HG03039 (cell line): ENCODE measurements around the gene CPE.
"Not testable (repeated sequence)": the region's sequence is repeated elsewhere in the genome, so short reads cannot be mapped to it uniquely, and the experiment has no call there.

ENCODE experiments used
- ATAC-seq: cut with Tn5 transposase; IDR thresholded peaks from one replicate; pipeline ENCODE4 v1.9.1; 2021; ENCODE audit warnings: mild to moderate bottlenecking, moderate library complexity; ENCODE audit not compliant: unreplicated experiment

CPE gene

GRCh38 chr4:165403048-165403447 is 24.2 kb downstream of the CPE start:
- no peak for ATAC-seq

- no peak for ATAC-seq
These were observed 24.8 kb downstream of the CPE start for GRCh38 chr4:165403637-165404036.

DNA sequence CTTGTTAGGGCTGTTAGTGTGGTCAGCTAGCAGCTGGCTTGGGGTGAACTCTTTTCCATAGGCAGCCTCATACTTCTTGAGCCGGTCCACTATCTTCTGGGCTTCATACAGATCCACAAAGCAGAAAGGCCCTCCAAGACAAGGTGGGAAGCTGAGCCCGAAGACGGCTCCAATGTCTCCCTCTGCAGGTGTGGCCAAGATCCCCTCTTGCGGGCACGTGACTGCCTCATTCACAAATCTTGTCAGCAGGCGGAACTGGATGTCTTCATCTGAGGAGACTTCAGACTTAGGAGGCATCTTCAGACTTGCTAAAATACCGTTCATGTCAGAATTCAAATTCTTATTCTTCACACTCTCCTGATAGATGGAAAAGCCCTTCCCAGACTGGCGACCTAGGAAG is 25.3 kb downstream of the CPE start:
- no peak for ATAC-seq

GRCh38 chr4:165404696-165405095 is 25.9 kb downstream of the CPE start:
- no peak for ATAC-seq

DNA sequence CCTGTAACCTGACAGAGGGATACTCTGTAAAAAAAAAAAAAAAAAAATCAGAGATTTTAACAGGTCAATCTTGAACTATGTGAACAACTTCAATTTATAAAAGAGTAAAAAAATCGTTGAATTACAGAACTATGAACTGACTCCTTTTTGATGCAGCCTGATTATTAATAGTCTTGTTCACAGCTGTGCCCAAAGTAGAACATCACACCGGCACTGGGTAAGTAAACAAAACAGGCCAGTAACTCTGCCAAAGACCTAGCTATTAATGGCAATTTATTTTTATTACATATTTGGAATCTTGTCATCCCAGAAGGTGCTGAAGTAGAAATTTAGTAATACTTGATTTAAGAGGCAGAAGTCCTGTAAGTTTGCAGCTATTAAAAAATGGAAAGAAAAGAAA is 31.4 kb downstream of the CPE start:
- ATAC-seq, result no peak

GRCh38 chr4:165415910-165416309 is 37.1 kb downstream of the CPE start:
- no peak for ATAC-seq

GRCh38 chr4:165418073-165418472 is 39.3 kb downstream of the CPE start:
- no peak for ATAC-seq

DNA sequence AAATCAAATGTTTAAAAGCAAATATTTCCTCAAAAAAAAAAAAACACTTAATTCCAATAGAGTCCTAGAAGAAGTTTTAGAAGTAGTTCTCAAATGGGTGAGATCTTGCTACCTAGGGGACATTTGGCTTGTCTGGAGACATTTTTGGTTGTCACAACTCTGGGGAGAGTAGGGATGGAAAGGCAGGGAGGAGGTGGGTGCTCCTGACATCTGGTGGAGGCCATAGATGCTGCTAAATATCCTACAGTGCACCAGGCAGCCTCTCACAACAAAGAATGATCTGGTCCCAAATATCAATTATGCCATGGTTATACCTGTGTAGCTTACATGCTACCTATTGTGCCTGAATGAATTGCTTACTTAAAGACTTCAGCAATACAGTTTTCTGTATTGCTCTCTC is 46.8 kb downstream of the CPE start:
- no peak for ATAC-seq

DNA sequence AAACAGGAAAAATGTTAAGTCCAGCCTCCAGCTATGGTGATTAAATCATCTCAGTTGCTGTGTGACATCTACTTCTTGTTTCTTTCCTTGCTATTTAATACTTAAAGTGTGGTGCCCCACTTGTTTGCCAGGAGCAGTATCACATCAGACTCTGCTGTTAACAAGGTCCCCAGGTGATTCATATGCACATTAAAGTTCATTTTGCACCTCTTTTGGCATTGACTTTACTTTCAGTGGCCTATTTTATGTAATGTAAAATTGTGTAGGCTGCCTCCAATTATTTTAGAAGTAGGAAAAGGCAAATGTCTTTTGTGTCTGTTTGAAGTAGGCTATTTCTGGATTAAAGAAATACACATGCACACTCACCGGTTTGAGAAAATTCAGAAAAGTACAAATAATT is 47.5 kb downstream of the CPE start:
- no peak for ATAC-seq

GRCh38 chr4:165426823-165427222 is 48.0 kb downstream of the CPE start:
- ATAC-seq, result no peak

DNA sequence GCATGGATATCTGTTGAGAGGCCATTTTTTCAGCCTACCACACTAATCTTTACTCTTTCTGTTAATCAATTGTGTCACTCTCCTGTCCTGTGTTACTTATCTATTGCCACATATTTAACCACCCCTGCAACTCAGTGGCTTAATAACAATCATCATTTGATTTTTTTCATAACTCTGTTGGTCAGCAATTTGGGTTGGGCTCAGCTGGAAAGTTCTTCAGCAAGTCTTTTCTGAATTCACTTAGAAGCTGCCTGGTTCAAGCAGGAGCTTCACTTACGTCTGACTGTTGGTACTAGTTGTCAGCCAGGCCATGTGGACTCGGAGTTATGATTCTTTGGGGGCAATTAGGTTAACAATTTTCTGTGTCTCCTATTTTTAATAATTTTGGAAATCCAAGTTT is 50.1 kb downstream of the CPE start:
- ATAC-seq, result no peak

DNA sequence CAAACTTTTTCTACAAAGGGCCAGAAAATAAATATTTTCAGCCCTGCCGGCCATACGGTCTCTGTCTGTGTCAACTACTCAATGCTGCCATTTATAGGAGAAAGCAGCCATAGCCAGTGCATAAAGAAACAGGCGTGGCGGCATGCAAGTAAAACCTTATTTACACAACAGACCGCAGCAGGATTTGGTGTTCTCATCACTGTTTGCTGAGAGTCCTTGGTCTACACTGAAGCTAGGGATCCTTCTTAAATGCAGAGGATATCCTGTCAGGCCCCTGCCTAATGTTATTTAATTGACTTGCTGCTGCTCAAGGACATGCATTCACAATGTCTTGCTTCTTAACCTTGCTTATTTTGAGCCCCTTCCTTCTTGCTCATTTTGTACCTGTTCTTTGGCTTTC is 54.7 kb downstream of the CPE start:
- no peak for ATAC-seq

GRCh38 chr4:165437691-165438090 is 58.9 kb downstream of the CPE start:
- ATAC-seq, result no peak

DNA sequence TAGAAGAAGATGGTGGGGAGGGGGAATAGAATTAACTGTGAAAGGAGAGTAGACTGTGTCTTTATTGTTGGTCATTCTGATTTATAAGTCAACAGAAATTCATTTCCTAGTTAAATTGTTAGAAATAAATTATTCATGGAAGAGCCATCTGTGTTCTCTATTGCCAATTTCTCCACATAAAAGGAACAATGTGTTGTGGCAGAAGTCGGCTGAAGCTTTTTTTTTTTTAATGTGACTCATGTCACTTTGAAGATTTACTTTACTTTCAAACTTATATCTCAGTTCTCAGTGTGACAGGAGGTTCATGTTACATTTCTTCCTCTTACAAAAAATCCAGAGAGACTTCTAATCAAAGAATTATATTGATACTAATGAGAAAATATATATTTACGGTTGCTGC is 60.5 kb downstream of the CPE start:
- no peak for ATAC-seq

DNA sequence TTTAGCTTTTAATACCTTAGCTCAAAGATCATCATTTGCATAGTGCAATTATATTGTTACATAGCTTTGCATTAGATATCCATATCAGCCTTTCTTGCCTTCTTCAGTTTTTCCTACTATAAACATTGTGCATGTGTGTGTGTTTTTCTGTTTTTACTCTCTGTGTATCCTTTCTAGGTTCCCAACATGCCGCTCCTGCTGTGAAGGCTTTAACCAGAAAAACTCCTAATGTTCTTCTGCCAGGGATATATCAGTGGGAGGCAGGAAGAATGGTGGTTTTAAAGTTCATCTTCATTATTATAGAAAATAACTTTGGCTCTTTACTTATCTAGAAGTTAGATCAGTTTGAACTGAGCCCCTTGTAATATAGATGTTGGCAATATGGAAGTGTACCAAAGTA is 61.2 kb downstream of the CPE start:
- no peak for ATAC-seq

- ATAC-seq, result no peak
These were observed 61.8 kb downstream of the CPE start for GRCh38 chr4:165440415-165441158.

GRCh38 chr4:165443276-165443675 is 64.5 kb downstream of the CPE start:
- no peak for ATAC-seq

DNA sequence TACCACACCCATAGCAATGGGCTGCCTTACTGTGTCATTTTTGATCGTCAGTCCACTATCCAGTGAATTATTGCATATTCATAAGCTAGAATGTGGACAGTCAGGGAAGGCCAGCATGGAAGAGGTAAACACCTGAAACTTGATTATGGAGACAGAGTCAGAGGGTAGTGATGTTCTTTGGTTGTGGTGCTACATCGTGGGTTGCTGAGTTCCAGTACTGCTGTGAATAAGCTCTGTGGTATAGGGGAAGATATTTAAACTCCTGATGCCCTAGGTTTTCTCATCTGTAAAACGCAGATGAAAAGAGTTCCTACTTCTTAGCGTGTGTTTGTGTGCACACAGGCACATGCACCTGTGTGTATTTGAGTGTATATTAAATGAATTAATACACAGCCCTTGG is 69.9 kb downstream of the CPE start:
- no peak for ATAC-seq

GRCh38 chr4:165449333-165449732 is 70.5 kb downstream of the CPE start:
- ATAC-seq, result no peak

GRCh38 chr4:165450871-165451270 is 72.1 kb downstream of the CPE start:
- ATAC-seq, result no peak

GRCh38 chr4:165453140-165453539 is 74.3 kb downstream of the CPE start:
- ATAC-seq, result not testable (repeated sequence)

DNA sequence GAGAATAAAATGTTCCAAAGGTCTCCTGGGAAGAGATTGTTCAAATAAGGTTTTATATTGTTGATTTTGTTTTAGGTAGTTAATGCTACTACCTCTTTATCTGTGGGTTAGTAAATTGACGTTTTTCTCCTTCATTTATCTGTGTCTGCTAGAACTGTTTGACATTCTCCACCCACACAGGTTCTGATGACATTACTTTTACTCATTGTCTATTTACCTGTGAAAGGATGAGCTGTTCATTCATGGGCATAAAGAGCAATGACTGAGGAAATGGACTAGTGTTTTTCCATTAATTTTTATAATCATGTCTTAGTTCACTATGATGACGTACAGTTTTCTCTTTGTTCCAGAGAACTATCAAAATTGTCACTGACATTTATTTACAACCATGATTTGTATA is 75.6 kb downstream of the CPE start:
- no peak for ATAC-seq

- no peak for ATAC-seq
These were observed 79.0 kb downstream of the CPE start for GRCh38 chr4:165457793-165458192.
